ENCODE results near the gene AHCTF1.
"Not testable (repeated sequence)": the region's sequence is repeated elsewhere in the genome, so short reads cannot be mapped to it uniquely, and the experiment has no call there.

AHCTF1 gene

DNA sequence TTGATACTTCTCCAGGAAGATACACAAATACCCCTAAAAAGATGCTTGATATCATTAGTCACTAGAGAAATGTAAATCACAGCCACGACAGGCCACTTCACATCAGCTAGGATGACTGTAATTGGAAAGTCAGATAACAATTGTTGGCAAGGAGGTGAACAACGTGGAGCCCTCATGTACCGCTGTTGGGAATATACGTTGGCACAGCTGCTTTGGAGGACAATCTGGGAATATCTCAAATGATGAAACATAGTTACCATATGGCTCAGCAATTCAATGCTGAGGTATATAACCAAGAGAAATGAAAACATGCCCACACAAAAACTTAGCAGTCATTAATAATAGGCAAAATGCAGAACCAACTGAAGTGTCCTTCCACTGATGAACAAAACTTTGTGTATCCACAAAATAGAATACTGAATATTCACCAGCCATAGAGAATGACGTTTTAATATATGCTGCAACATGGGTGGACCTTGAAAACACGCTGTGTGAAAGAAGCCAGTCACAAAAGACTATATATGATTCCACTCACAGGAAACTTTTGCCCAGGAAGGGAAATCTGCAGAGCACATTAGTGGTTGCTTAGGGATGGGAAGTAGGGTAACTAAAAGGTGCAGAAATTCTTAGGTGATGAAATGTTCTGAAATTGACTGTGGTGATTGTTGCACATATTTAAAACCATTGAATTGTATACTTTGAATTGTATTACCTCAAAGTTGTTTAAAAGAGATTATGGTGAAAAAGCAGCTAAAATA is 95.4 kb downstream of the AHCTF1 start:
- no peak for DNase-seq (ENCODE audit: low read depth)

GRCh38 chr1:246831543-246831942 is 100.2 kb downstream of the AHCTF1 start:
- DNase-seq (ENCODE audit: low read depth): no peak

DNA sequence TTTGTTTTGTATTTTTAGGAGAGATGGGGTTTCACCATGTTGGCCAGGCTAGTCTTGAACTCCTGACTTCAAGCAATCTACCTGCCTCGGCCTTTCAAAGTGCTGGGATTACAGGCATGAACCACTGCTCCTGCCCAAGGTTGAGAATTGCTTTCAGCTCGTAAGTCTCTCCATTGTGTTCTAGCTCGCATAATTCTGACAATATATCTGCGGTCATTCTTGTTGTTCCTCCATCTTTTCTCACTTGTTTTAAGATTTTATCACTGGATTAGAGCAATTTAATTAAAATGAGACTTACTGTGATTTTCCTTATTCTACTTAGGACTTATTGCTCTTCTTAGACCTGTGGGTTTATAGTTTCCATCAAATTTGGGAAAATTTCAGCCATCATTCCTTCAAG is 102.9 kb downstream of the AHCTF1 start:
- no peak for DNase-seq (ENCODE audit: low read depth)

DNA sequence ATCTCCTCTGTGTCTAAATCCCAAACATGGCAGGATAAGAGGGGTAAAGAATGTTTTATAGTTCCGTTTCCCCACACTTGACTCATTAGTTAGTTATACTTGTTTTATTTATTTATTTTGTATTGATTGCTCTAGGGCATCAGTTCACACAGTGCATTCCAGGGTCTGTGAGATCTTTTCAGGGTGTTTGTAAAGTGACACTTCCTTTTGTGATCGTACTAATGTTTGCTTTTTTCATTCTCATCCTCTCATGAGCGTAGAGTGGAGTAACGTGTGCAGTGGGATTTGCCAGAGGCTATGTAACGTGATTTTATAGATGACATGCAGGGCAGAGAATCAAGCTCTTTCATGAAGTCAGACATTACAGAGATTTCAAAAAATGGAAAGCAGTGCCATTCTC is 104.4 kb downstream of the AHCTF1 start:
- no peak for DNase-seq (ENCODE audit: low read depth)

DNA sequence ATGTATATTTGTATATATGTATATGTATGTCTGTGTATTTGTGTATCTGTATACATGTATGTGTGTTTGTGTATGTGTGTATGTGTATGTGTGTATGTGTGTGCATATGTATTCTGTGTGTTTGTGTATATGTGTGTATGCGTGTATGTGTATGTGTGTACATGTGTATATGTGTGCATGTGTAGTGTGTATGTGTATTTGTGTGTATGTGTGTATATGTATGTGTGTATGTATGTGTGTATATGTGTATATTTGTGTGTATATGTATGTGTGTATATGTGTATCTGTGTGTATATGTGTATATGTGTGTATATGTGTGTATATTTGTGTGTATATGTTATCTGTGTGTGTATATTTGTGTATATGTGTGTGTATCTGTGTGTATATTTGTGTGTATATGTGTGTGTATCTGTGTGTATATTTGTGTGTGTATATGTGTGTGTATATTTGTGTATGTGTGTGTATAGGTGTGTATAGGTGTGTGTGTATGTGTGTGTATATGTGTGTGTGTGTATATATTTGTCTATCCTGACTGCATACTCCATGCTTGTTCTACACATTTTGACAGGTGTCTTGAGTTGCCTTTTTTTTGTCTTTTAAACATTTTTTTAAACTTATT is 106.1 kb downstream of the AHCTF1 start:
- no peak for DNase-seq (ENCODE audit: low read depth)

- no peak for DNase-seq (ENCODE audit: low read depth)
Observed at GRCh38 chr1:246824541-246824940, 107.2 kb downstream of the AHCTF1 start.

- DNase-seq (ENCODE audit: low read depth): not testable (repeated sequence)
Observed at GRCh38 chr1:246822154-246822553, 109.6 kb downstream of the AHCTF1 start.

DNA sequence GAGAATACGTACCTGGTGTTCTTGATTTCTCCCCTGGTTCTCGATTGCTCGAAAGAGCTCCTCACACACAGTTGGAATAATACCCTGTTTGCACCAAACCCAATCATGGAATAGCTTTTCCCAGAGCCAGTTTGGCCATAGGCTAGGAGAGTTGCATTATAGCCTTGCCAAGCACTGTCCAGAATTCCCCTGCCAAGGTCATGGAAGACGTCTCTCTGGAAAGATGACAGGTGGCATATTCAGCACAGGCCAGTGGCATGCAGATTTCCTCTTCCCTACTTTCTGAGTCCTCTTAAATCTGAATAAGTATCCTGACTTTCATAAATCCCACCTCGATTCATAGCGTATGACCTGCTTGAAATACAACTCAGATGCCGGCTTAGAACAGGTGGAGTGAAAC is 111.1 kb downstream of the AHCTF1 start:
- DNase-seq (ENCODE audit: low read depth): no peak

DNA sequence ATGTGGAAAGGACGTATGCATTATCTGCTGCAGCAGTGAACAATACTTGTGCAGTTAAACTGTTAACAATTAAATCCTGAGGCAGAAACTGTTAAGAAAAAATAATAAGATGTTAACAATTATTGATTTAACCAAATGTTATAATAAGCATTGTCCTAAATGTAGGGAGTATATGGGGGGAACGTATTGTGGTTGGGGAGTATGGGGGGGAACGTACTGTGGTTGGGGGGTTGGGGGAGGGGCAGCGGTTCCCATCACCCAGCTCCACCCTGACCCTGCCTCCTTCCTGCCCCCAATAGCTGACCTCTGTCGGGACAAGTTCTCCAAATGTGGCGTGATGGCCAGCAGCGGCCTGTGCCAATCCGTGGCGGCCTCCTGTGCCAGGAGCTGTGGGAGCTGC is 114.0 kb downstream of the AHCTF1 start:
- not testable (repeated sequence) for DNase-seq (ENCODE audit: low read depth)

- DNase-seq (ENCODE audit: low read depth): no peak
Observed at GRCh38 chr1:246815693-246816270, 116.0 kb downstream of the AHCTF1 start.

GRCh38 chr1:246814890-246815289 is 116.9 kb downstream of the AHCTF1 start:
- no peak for DNase-seq (ENCODE audit: low read depth)

DNA sequence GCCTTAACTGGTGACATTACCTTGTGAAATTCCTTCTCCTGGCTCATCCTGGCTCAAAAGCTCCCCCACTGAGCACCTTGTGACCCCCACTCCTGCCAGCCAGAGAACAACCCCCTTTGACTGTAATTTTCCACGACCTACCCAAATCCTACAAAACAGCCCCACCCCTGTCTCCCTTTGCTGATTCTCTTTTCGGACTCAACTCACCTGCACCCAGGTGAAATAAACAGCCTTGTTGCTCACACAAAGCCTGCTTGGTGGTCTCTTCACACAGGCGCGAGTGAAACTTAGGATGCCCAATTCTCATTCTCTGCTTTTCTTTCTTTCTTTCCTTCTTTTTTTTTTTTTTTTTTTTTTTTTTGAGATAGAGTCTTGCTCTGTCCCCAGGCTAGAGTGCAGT is 118.4 kb downstream of the AHCTF1 start:
- DNase-seq (ENCODE audit: low read depth): not testable (repeated sequence)

GRCh38 chr1:246811985-246812384 is 119.8 kb downstream of the AHCTF1 start:
- no peak for DNase-seq (ENCODE audit: low read depth)

GRCh38 chr1:246809473-246809872 is 122.3 kb downstream of the AHCTF1 start:
- DNase-seq (ENCODE audit: low read depth): no peak

DNA sequence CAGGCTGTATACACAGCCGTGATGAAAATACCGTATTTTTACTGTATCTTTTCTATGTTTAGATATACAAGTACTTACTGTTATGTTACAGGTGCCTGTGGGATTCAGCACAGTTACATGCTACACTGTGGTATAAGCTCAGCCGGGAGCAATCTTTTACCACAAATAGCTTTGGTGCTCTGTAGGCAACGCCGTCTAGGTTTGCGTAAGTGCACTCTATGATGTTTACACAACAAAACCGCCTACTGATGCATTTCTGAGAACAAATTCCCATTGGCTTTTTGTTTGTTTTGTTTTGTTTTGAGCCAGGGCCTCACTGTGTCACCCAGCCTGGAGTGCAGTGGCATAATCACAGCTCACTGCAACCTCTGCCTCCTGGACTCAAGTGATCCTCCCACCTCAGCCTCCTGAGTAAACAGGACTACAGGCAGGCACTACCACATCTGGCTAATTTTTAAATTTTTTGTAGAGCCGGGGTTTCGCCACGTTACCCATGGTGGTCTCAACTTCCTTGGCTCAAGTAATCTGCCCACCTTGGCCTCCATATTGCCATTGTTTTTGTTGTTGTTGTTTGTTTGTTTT is 126.5 kb downstream of the AHCTF1 start:
- no peak for DNase-seq (ENCODE audit: low read depth)

GRCh38 chr1:246803883-246804282 is 127.9 kb downstream of the AHCTF1 start:
- no peak for DNase-seq (ENCODE audit: low read depth)

DNA sequence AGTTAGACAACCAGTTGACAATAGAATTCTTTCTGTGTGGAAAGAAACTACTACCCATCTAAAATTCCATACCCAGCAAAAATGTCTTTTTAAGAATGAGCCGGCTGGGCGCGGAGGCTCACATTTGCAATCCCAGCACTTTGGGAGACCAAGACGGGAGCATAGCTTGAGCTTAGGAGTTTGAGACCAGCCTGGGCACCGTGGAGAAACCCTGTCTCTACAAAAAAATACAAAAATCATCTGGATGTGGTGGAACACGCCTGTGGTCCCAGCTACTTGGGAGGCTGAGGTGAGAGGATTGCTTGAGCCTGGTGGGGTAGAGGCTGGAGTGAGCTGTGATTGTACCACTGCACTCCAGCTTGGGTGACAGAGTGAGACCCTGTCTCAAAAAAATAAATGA is 128.4 kb downstream of the AHCTF1 start:
- DNase-seq (ENCODE audit: low read depth): no peak

- no peak for DNase-seq (ENCODE audit: low read depth)
Observed at GRCh38 chr1:246801241-246802020, 130.3 kb downstream of the AHCTF1 start.

DNA sequence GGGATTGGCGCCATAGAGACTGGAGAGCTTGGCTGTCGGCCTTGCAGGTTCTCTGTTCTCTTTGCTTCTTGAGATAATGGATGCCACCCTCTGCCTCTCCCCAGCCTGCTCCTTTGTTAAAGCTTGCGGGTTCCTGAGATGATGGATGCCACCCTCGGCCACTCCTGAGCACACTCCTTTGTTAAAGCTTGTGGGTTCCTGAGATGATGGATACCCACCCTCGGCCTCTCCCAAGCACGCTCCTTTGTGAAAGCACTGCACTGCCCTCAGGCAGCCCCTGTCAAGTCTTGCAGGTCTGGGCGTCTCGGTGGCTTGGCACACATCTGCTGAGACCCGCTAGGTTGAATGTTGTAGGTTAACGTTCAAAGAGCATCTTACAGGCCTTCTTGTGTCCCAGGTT is 131.0 kb downstream of the AHCTF1 start:
- no peak for DNase-seq (ENCODE audit: low read depth)

GRCh38 chr1:246800356-246800755 is 131.4 kb downstream of the AHCTF1 start:
- no peak for DNase-seq (ENCODE audit: low read depth)

DNA sequence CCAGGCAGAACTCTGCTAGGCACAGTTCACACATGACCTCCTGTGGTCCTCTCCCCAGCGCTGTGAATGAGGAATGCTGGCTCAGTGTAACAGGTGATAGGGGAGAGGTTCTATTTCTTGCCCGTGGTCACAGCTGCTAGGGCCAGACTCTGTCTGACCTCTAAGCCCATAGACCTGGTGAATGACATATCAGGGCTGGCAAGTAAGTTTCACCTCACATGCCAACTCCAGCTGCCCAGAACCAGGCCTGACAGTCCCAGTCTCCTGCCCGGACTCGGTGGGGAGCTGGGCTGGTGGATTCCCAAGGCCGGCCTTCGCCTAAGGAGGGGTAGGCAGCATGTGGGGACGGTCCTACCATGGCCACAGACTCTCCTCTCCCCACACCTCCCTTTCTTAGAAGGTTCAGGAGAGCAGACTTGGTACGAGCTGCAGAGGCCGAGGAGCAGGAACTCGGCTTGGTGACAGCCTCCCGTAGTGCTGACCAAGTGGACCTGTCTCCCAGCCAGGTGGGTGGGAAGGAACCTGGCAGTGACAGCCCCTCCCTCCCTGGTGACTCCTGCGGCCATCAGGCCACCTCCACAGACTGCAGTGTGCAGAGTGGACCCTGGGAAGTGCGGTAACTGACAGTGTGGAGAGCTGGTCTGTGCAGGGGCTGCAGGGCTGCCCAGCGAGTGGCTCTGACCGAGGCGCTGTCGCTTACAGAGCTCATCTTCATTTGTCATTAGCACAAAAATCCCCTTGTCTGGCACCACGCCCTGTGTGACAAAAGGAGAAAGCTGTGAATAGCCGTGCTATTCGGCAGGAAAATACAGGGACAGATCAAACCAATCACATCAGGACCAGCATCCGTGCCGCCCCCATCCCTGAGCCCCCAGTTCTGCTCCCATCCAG is 132.9 kb downstream of the AHCTF1 start:
- DNase-seq (ENCODE audit: low read depth): no peak

All from stimulated activated CD8-positive, alpha-beta memory T cell treated with anti-CD3 and anti-CD28 coated beads, Interleukin-15, amount 100 ng/mL, for 1 hour (primary cell).